GM23248 (cell line): ENCODE data around the gene ERN1. TPM values are rescaled to one million over a fixed set of nuclear protein-coding genes. Genes with fewer than 3 reads are reported as not detected.

Experiments
- DNase-seq: peaks from one replicate; pipeline ENCODE4 v3.0.0-alpha.2; 2015
- H2AFZ ChIP-seq: fragments of 200-600 bp; sonication (generic); 2 replicates; pipeline ENCODE4 v1.6.1; 2016; ENCODE audit warnings: antibody characterized with exemption
- H3F3A ChIP-seq: fragments of 200-600 bp; sonication (generic); 2 replicates; pipeline ENCODE4 v1.6.1; 2016; ENCODE audit warnings: mild to moderate bottlenecking, antibody characterized with exemption, mixed run types; ENCODE audit not compliant: insufficient read depth
- H3K27ac ChIP-seq: fragments of 200-600 bp; sonication (generic); 2 replicates; pipeline ENCODE4 v1.5.1; 2016; ENCODE audit warnings: mild to moderate bottlenecking
- H3K27me3 ChIP-seq: fragments of 200-600 bp; sonication (generic); replicated peaks from 2 replicates; pipeline ENCODE4 v1.6.1; 2016; ENCODE audit warnings: mild to moderate bottlenecking; ENCODE audit not compliant: insufficient read depth
- H3K36me3 ChIP-seq: fragments of 200-600 bp; sonication (generic); 2 replicates; pipeline ENCODE4 v1.6.1; 2016; ENCODE audit warnings: low read depth, mild to moderate bottlenecking
- H3K4me1 ChIP-seq: fragments of 200-600 bp; sonication (generic); 2 replicates; pipeline ENCODE4 v1.6.1; 2016; ENCODE audit warnings: mild to moderate bottlenecking; ENCODE audit not compliant: insufficient read depth
- H3K4me2 ChIP-seq: fragments of 200-600 bp; sonication (generic); one replicate; pipeline ENCODE4 v1.6.1; 2016; ENCODE audit warnings: mild to moderate bottlenecking; ENCODE audit not compliant: unreplicated experiment
- H3K4me3 ChIP-seq: fragments of 200-600 bp; sonication (generic); 2 replicates; pipeline ENCODE4 v1.5.1; 2016; ENCODE audit warnings: mild to moderate bottlenecking
- H3K79me2 ChIP-seq: fragments of 200-600 bp; sonication (generic); 2 replicates; pipeline ENCODE4 v1.6.1; 2016; ENCODE audit warnings: mild to moderate bottlenecking; ENCODE audit not compliant: insufficient read depth
- H3K9ac ChIP-seq: fragments of 200-600 bp; sonication (generic); 2 replicates; pipeline ENCODE4 v1.6.1; 2016; ENCODE audit warnings: mild to moderate bottlenecking
- H3K9me2 ChIP-seq: fragments of 200-600 bp; sonication (generic); 2 replicates; pipeline ENCODE4 v1.6.1; 2016; ENCODE audit warnings: mixed run types, mild to moderate bottlenecking, moderate library complexity; ENCODE audit not compliant: insufficient read depth
- H3K9me3 ChIP-seq: fragments of 200-600 bp; sonication (generic); one replicate; pipeline ENCODE4 v1.6.1; 2017; ENCODE audit warnings: low read depth
- H4K20me1 ChIP-seq: fragments of 200-600 bp; sonication (generic); 2 replicates; pipeline ENCODE4 v1.6.0; 2016; ENCODE audit not compliant: insufficient read depth
- EZH2 ChIP-seq: fragments of 200-600 bp; sonication (generic); IDR thresholded peaks from 2 replicates; pipeline ENCODE4 v1.6.1; 2018; ENCODE audit warnings: antibody characterized with exemption, mild to moderate bottlenecking; ENCODE audit not compliant: insufficient read depth, poor library complexity, severe bottlenecking
- EZH2phosphoT487 ChIP-seq: fragments of 200-600 bp; sonication (generic); IDR thresholded peaks from 2 replicates; pipeline ENCODE4 v1.6.1; 2018; ENCODE audit warnings: antibody characterized with exemption, moderate library complexity, mild to moderate bottlenecking, low read depth; ENCODE audit not compliant: insufficient read depth
- WGBS, 2 experiments: methylation state at CpG; one replicate each; pipeline ENCODE4 v1.1.6; 2015 to 2017; ENCODE audit warnings: low lambda C conversion rate in 2 of 2, low coverage in 1 of 2; ENCODE audit errors: missing lambda C conversion rate in 2 of 2; 5-methylcytosine and 5-hydroxymethylcytosine counted together
- in situ Hi-C: fragments of 300-500 bp; cut with MboI; formaldehyde crosslinking; loops from 2 replicates; pipeline ENCODE4 v1.15.0; 2020
- polyA plus RNA-seq: library from polyadenylated mRNA; unstranded; fragments of >200 nt; fragmentation: Nextera tagmentation; extraction: Ambion mirVana; gene quantifications from 2 replicates; pipeline ENCODE4 v1.2.1, GENCODE V29; 2016
- total RNA-seq: library from RNA; depleted of rRNA; stranded (reverse); fragments of >200 nt; shearing (Covaris generic); gene quantifications from 2 replicates; pipeline ENCODE4 v1.2.3, GENCODE V29; 2014

Gene ERN1
- total and polyA plus RNA-seq, 2 experiments from 2014 or later, result 5.8 to 9.9 TPM

DNA sequence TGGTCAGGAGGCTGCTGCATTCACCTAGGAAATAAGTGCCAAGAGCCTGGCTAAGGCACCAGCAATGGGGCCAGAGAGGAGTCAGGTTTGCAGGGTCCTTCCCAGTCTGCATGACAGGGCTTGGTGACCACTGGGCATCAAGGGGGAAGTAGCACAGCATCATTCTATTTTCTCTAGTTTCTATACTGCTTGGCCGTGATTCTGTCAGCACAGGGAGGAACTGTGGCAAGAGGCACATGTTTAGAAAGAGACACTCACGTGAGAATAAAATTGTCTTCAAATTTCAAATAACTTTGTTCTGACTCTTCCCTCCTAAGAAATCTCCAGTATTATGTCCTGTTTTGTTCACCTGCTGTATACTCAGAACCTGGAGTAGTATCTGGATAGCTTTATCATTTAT is 37.8 kb downstream of the ERN1 start:
- WGBS, 2 experiments, result 96 to 99% methylated on average over 2 of the region's 2 CpGs
- DNase-seq, result no peak
- no peak overlapping the region for H3K9ac ChIP-seq
- no peak for TF ChIP-seq EZH2phosphoT487
- TF ChIP-seq EZH2, result no peak
- no peak overlapping the region for H2AFZ ChIP-seq
- no peaks in the 10 kb centered on the region for H3K9me3 ChIP-seq
- H3K27ac ChIP-seq, result no peak overlapping the region
- H3K79me2 ChIP-seq, result peaks cover 34% of the 10 kb centered on the region
- no peaks in the 10 kb centered on the region for H4K20me1 ChIP-seq
- peaks cover 8% of the 10 kb centered on the region; the same call in 1 of the 2 replicates for H3F3A ChIP-seq
- no peaks in the 10 kb centered on the region for H3K36me3 ChIP-seq
- H3K9me2 ChIP-seq, result no peaks in the 10 kb centered on the region
- peaks cover 9% of the 10 kb centered on the region for H3K4me1 ChIP-seq
- no peak overlapping the region for H3K4me3 ChIP-seq
- H3K4me2 ChIP-seq, result no peak overlapping the region
- H3K27me3 ChIP-seq, result no peaks in the 10 kb centered on the region
- in situ Hi-C loops, result no loop called here

DNA sequence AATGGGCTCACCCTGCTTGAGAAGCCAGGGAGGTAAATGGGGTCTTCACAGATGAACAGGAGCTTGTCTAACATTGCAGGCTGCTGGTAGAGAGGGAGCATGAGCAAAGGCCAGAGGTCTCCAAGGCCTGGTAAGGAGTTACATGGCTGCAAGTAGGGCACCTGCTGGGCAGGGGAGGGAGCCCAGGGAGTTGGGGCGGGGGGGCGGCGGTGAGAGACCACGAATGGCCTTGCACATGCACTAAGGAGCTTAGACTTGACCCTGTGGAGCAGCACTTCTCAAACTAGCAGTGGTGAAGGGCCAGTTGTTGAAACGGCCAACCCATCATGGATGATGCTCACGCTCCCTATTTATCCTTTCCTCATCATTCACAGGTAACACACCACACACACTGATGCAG is 38.4 kb downstream of the ERN1 start:
- H3K27ac ChIP-seq, result peak overlapping the region; percentile 43
- no peaks in the 10 kb centered on the region for H3K36me3 ChIP-seq
- DNase-seq, result no peak
- WGBS, 2 experiments, result 96 to 100% methylated on average over 2 to 6 of the region's 6 CpGs
- no peak overlapping the region for H3K4me2 ChIP-seq
- no peaks in the 10 kb centered on the region for H3K9me2 ChIP-seq
- H3K4me1 ChIP-seq, result 0 out of 2 replicates have a peak, but pooled peaks cover 4% of the 10 kb centered on the region
- no peak overlapping the region for H2AFZ ChIP-seq
- in situ Hi-C loops, result no loop called here
- no peak overlapping the region for H3K9ac ChIP-seq
- H3F3A ChIP-seq, result peaks cover 8% of the 10 kb centered on the region; the same call in 1 of the 2 replicates
- no peaks in the 10 kb centered on the region for H4K20me1 ChIP-seq
- peaks cover 34% of the 10 kb centered on the region for H3K79me2 ChIP-seq
- no peaks in the 10 kb centered on the region for H3K27me3 ChIP-seq
- TF ChIP-seq EZH2phosphoT487 (no peak), EZH2 (no peak)
- no peaks in the 10 kb centered on the region for H3K9me3 ChIP-seq
- H3K4me3 ChIP-seq, result no peak overlapping the region

DNA sequence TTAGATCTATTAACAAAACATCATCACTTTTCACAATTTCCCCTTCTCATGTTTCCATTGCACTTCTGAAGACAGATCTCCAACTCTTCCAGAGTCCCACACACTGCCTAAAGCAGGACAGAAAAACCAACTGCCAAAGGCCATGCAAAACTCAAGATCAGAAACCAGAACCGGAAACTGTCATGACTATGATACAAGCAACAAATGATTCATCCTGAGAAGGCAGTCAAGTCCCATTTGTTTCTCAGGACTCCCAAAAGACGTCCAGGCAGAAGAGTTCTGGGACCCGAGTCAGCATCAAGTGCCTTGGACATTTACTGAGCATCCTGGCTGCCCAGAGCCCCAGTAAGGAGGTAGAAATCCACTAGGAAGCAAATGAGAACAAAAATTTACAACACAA is 38.8 kb downstream of the ERN1 start:
- Histone ChIP-seq H3K9ac (no peak overlapping the region), H3K79me2 (peaks cover 37% of the 10 kb centered on the region), H3K4me1 (0 out of 2 replicates have a peak, but pooled peaks cover 4% of the 10 kb centered on the region), H3K9me2 (no peaks in the 10 kb centered on the region), H3K36me3 (no peaks in the 10 kb centered on the region), H3K4me2 (no peak overlapping the region), H3F3A (peaks cover 8% of the 10 kb centered on the region; the same call in 1 of the 2 replicates), H3K4me3 (no peak overlapping the region), H4K20me1 (no peaks in the 10 kb centered on the region), H3K27ac (peak overlapping the region; percentile 43), H2AFZ (no peak overlapping the region), H3K27me3 (no peaks in the 10 kb centered on the region), H3K9me3 (no peaks in the 10 kb centered on the region)
- TF ChIP-seq EZH2, result no peak
- TF ChIP-seq EZH2phosphoT487, result no peak
- 39 to 42% methylated on average over 3 of the region's 3 CpGs for WGBS, 2 experiments
- in situ Hi-C loops, result no loop called here
- DNase-seq, result peak; percentile 66

DNA sequence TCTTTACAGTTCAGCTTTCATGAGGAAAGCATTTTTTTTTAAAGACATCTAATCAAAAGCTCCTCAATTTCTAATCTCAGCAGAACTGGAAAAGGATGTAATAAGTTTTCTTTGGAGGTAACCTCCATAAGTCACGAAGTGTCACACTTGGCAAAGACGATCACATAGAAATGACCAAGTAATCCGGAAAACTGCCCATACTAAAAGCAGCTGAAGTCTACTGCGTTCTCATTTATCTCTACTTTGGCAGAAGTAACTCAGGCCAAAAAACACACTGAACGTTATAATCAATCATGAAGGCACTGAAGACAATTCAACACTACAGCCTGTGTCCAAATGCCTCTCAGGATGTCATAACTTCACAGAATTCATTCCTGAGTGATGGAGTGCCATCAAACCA is 39.8 kb downstream of the ERN1 start:
- Histone ChIP-seq H3K79me2 (peaks cover 45% of the 10 kb centered on the region), H3K4me2 (no peak overlapping the region), H3K27me3 (no peaks in the 10 kb centered on the region), H2AFZ (no peak overlapping the region), H3K27ac (no peak overlapping the region), H3K9me2 (no peaks in the 10 kb centered on the region), H3K9me3 (no peaks in the 10 kb centered on the region), H3K4me1 (0 out of 2 replicates have a peak, but pooled peaks cover 4% of the 10 kb centered on the region), H3K4me3 (no peak overlapping the region), H3F3A (peaks cover 8% of the 10 kb centered on the region; the same call in 1 of the 2 replicates), H3K36me3 (no peaks in the 10 kb centered on the region), H4K20me1 (no peaks in the 10 kb centered on the region), H3K9ac (no peak overlapping the region)
- DNase-seq, result no peak
- 78 to 81% methylated on average over 5 of the region's 5 CpGs for WGBS, 2 experiments
- in situ Hi-C loops, result no loop called here
- TF ChIP-seq EZH2phosphoT487, result no peak
- no peak for TF ChIP-seq EZH2
